Fibroblast of lung (primary cell): ENCODE results near the gene HLA-A.

Experiments used
- EZH2 ChIP-seq: IDR thresholded peaks from 2 replicates; pipeline ENCODE4 v1.5.1; 2012; ENCODE audit warnings: low read length, control low read depth, mild to moderate bottlenecking; ENCODE audit errors: missing control alignments
- TF ChIP-seq, protein P1 (sequence below), 2 donors: IDR thresholded peaks in 1 of 2; conservative IDR thresholded peaks in 1 of 2; 1 replicate in 1 of 2; 2 replicates in 1 of 2; pipeline ENCODE4 v1.5.1; 2011 to 2012; ENCODE audit warnings: low read length in 2 of 2, control low read depth in 1 of 2, inconsistent platforms in 1 of 2, low read depth in 1 of 2, mild to moderate bottlenecking in 1 of 2

DNA sequence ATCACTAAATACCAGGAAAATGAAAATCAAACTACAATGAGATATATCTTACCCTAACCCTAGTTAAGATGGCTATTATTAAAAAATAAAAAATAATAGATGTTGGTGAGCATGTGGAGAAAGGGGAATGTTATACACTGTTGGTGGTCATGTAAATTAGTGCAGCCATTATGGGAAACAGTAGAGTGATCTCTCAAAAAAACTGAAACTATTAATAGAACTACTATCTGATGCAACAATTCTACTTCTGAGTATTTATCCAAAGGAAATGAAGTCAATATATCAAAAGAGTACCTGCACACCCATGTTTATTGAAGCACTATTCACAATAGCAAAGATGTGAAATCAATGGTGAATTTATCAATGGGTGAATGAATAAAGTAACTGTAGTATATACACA lies 48.6 kb downstream of the HLA-A start:
- TF ChIP-seq, protein P1, sequence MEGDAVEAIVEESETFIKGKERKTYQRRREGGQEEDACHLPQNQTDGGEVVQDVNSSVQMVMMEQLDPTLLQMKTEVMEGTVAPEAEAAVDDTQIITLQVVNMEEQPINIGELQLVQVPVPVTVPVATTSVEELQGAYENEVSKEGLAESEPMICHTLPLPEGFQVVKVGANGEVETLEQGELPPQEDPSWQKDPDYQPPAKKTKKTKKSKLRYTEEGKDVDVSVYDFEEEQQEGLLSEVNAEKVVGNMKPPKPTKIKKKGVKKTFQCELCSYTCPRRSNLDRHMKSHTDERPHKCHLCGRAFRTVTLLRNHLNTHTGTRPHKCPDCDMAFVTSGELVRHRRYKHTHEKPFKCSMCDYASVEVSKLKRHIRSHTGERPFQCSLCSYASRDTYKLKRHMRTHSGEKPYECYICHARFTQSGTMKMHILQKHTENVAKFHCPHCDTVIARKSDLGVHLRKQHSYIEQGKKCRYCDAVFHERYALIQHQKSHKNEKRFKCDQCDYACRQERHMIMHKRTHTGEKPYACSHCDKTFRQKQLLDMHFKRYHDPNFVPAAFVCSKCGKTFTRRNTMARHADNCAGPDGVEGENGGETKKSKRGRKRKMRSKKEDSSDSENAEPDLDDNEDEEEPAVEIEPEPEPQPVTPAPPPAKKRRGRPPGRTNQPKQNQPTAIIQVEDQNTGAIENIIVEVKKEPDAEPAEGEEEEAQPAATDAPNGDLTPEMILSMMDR (conservative IDR thresholded peaks at IDR 0.05 in 1 of 2, IDR thresholded peaks at IDR 0.05 in 1 of 2; ENCODE audit: low read depth in 1 of 2, low read length in 2 of 2) = no peak
- no peak for TF ChIP-seq EZH2
